ENCODE results near the gene SOCS7.
A peak's percentile ranks its signal among the peaks of the same experiment; 100 is the strongest.

The SOCS7 gene

GRCh38 chr17:38364741-38365140 is 13.1 kb downstream of the SOCS7 start:
- no peak for DNase-seq (ENCODE audit: low read depth)

- no peak for DNase-seq (ENCODE audit: low read depth)
These were observed 17.7 kb downstream of the SOCS7 start for GRCh38 chr17:38369124-38369886.

DNA sequence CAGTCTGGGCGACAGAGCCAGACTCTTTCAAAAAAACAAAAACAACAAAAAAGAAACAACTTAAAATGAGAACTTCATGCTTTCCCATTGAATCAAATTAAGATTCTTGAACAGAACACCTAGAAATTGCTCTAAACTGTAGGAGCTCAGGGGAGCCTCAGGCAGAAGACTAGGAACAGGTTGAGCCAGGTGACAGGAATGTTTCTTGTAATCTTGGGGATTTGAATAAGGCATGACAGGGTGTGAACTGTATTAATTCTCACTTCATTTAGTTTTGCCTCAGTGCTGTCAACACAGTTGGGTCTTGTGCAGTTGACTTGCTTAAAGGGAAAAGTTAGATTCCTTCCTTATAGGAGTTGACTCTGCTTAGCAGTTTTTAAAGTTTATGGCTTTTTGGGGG is 27.8 kb downstream of the SOCS7 start:
- no peak for DNase-seq (ENCODE audit: low read depth)

- DNase-seq (ENCODE audit: low read depth) = no peak
These were observed 43.4 kb downstream of the SOCS7 start for GRCh38 chr17:38395090-38395489.

DNA sequence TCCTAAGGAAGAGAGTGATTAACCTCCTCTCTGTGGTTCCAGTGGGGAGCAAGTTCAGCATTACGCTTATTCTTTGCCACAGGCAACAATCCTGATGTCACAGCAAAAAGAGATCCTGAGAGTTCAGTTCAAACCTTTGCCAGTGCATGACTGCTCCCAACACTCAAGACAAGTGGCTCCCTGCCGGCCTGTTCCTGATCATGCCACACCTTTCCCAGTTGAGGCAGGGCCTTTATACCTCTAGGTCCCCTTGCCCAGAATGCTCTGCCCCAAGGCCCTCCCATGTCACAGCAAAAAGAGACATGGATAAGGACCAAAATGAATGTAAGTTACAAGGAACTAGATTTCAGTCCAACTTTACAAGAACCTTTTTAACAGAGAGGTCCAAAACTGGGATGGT is 45.6 kb downstream of the SOCS7 start:
- DNase-seq (ENCODE audit: low read depth) = no peak

DNA sequence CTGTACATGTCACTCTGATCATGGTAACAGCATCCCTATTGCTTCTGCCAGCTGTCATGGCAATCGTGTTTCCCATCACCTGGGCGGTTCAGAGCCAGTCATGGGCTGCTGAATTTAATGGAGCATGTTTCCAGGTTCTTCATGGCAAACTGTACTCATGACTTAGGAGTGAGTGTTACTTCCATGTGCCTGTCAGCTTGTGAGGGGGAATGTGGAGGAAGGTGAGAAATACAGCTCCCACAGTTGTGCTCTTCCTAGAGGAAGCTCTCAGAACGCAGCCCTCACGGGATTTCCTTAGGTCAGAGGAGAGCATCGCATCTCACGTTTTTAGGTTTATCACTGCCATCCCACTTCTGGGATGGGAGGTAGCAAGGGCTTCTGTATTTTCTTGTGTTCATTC is 48.6 kb downstream of the SOCS7 start:
- DNase-seq (ENCODE audit: low read depth) = no peak

- no peak for DNase-seq (ENCODE audit: low read depth)
These were observed 49.8 kb downstream of the SOCS7 start for GRCh38 chr17:38401459-38401858.

DNA sequence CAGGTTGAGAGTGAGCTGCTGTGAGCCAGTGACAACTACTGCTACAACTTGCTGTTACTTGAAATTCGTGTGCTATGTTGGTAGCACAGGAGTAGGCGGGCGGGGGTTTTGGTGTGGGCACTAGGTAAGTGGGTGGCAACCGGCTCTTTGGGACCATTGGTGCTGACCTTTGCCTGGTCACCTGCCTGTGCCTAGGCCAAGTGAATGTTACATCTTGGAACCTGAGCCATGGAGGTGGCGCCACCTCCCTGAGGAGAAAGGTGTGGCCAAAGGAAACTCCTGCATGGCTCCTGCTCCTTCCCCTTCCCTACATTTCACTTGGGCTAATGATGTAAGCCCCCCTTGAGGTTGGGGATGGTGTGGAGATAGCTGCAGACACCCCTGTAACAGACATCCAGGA is 51.3 kb downstream of the SOCS7 start:
- no peak for DNase-seq (ENCODE audit: low read depth)

GRCh38 chr17:38403491-38403890 is 51.8 kb downstream of the SOCS7 start:
- peak; percentile 47 for DNase-seq (ENCODE audit: low read depth)

DNA sequence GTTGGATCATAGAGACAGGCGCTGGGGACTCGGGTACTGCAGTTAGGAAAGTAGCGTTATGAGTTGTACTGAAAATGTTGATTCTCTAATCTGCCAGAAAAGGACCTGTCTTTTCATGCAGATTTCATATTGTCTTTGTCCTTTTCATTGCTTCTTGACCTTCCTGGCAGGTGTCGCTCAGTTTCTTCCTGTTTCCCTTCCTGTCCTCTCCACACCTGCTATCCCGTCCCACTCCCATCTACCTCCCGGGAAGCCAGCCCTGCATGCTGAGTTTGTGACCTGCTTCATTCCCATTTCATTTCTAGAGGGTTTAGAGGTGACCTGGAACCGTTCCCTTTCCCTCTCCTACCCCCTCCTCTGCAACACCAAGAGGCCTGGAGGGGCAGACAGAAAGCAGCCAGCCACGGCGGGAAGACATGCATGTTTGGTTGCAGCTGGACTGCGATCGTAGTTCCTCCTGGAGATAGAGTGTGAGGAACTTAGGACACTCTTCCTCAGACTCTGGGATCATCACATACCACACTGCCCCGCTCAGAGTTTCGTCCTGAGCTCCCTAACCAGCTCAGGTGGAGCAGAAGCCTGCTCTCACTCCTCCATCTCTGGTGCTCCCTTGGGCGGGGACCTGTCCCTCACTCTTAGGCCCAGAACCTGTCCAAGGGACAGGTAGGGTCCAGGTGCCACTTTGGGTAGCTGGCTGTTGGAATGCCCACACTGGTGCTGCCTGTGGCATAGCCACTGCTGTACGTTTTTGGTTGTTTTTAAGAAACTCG is 52.7 kb downstream of the SOCS7 start:
- DNase-seq (ENCODE audit: low read depth) = no peak

- no peak for DNase-seq (ENCODE audit: low read depth)
These were observed 54.0 kb downstream of the SOCS7 start for GRCh38 chr17:38405654-38406053.

DNA sequence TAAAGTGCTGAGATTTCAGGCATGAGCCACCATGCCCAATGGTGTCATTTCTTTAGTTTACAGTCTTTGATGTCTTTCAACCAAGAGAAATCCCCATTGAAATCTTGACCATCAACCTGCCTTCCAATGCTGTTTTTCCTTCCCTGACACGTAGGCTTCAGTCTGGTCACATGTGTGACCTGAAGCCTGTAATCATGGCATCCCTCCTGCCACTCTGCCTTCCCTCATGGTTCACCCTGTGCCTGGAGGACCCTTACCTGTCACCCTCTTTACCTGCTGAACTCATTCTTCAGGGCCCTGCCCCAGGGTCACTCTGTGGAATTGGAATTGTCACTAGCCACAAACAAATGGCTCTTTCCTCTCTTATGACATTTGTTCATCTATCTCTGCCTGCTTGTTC is 58.6 kb downstream of the SOCS7 start:
- DNase-seq (ENCODE audit: low read depth) = no peak

DNA sequence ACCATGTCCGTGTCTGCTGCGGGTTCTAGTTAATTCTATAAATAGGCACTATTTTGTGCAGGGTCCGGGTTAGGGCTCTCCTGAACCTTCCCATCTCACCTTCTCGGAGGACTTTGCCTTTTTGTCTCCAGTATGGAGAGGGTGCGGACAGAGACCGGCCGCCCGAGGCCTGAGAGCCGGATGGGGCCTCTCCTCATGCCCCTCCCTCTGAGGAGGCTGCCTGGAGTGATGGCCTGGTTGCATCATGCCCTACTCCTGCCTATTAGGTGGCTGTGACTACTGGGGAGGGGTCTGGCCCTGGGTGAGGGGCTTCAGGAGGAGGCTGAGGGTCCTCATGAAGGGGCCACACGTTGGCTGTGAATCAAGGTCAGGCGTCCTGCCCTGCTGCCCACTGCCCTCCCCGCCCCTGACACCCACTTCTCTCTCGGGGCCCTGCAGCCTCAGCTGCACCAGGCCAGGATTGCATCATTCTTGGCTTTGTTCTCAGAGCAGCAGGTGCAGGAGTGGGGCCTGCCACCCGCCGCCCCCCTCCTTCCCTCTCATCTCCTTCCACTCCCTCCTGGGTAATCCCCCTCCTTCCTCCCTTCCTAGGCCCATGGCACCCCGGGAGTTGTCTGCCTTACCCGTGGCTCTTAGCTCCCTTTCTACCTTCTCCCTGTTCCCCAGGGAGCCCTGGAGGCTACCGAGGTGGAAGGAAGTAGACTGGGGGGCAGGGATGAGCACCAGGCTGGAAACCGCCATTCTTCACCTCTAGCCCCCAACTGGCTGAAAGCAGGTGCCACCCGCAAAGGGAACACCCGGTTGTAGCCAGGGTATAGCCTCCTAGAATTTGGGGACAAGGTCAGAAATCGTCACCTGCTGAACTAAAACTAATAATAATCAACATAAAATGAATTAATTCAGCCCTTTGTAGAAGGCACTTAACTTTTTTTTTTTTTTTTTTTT is 63.9 kb downstream of the SOCS7 start:
- DNase-seq (ENCODE audit: low read depth) = no peak

- no peak for DNase-seq (ENCODE audit: low read depth)
These were observed 65.2 kb downstream of the SOCS7 start for GRCh38 chr17:38416840-38417209.

- DNase-seq (ENCODE audit: low read depth) = no peak
These were observed 65.7 kb downstream of the SOCS7 start for GRCh38 chr17:38417210-38417951.

DNA sequence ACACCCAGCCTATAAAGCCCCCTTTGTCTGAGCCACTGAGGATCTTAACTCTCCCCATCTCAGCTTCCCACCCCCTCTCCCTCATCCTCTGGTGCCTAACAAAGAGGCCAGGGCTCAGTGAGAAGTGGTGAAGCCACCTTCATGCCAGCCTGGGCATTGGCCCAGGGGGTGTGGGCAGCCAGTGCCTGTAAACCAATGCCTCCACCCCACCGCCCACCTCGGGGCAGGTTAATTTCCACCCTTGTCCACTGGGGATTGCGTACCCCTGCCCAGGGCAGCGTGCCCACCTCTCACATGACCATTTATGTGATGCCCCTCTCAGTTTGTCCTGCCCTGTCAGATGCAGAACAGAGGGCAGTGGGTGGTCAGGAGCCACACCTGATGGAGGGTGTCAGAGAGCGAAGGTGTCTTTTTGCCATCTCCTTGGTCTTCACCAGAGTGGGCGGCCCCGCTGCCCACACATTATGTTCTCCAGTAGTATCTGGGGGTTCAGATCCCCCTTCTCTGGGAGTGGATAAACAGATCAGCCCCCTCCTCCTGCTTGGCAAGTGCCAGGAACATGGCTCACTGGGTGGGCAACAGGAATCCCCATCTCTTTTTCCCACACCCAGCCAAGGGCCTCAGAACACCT is 66.5 kb downstream of the SOCS7 start:
- no peak for DNase-seq (ENCODE audit: low read depth)

DNA sequence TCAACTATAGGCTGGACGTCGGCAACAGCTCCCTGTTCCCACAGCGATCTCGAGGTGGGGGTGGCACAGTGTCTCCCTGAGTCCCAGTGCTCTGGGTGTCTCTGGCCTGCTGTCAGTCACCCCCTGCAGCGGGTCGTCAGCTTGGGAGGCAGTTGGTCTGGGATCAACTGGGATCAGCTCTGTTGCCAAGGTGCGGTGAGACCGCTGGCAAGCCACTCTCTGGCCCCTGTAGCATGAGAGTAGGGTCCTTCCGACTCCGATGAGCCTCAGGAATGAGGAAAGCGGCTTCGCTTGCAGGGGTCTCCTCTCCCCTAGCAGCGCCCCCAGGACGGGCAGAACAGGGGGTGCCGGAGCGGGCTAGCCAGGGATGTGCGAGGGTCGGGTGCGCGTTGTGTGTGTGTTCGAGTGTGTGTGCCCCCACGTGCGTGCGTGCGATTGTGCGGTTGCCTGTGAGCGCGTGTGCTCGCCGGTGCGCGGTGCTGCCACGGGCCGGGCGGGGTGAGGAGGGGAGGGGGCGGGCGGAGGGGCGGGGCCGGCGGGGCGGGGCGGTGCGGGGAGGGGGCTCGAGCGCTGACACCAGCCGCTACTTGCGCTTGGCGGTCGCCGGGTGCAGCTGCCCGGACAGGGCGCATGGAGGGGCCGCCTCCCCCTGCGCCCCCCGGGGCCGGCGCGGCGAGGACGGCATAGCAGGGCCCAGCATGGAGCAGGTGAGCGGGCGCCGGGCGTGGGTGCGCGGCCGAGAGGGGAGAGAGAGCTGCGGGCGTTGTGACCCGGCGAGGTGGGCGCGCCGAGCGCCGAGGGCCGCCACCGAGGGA is 67.3 kb downstream of the SOCS7 start:
- DNase-seq (ENCODE audit: low read depth) = no peak

GRCh38 chr17:38419508-38419981 is 67.9 kb downstream of the SOCS7 start:
- no peak for DNase-seq (ENCODE audit: low read depth)

DNA sequence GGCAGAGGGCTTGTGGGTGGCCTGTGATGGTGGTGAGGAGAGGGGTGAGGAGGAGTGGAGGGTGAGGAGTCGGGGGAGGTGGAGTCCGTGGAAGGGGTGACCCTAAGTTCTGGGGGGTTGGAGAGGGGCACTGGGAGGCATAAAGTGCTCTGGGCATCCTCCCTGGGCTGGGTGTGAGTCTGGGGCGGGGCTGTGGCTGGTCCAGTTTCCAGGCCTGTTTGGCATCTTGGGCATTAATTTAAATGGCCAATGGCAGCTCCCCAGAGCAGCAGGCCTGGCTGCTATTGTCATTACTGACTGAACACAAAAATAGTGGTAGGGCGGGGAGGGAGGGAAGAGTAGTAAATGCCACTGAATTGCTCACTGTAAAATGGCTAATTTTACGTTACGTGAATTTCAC is 68.9 kb downstream of the SOCS7 start:
- DNase-seq (ENCODE audit: low read depth) = no peak

- no peak for DNase-seq (ENCODE audit: low read depth)
These were observed 69.7 kb downstream of the SOCS7 start for GRCh38 chr17:38421171-38421841.
